ENCODE measurements around the gene INPP4A.

The INPP4A gene

DNA sequence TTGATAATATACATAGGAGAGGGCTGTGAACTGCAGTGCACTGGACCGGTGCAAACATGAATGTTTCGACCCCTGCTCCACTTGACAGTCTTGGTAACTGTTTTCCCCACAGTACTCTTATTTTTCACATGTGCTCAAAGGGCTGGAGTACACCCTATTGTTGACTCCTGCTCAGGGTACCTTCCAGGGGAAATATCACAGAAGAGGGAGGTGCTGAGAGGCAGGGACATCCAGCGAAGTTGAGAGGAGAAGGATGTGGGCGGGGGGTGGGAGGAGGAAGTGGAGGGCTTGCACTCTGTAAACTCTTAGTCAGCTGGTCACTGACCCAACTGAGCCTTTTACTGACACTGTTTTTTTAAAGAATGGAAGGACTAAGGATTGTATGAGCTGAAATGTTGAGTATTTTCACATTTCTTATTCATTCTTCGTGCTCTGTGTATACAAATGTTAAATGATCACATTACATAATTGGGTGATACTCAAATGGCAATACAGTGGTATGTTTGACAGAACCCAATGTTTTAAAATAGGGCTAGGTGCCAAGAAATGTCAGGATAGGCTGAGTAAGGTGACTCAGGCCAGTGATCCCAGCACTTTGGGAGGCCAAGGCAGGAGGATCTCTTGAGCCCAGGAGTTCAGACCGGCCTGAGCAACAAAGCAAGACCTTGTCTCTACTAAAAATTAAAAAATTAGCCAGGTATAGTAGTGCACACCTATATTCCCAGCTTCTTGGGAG lies 10.0 kb downstream of the INPP4A start:
- H3K4me3 ChIP-seq (replicated peaks; ENCODE audit: low read depth, low read length) = no peak overlapping the region
- DNase-seq (ENCODE audit: extremely low read depth, low read depth) = no peak
- no peak for TF ChIP-seq CTCF (IDR thresholded peaks at IDR 0.05; ENCODE audit: low read depth, low read length, missing control alignments)

DNA sequence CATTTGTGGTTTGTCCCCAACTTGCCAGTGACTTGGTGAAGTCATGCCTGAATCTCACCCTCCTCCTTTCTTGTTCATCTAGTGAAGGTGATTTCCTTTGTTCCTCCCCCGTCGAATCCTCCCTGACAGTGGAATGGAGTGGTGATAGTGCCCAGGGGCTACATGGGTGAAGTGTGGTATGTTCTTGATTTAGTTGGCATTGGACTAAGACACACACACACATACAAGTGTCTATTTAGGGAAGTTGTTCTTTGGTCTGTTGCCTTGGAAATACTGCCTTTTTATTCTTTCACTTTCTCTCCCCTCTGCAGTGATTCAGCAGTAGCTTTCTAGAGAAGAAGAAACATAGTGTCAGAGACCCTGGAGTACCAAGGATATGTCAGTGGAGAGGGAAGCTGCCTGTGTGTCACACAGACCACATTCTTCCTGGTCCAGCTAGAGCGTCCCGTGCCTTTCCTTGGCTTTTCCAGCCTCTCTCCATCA lies 10.9 kb downstream of the INPP4A start:
- no peak for TF ChIP-seq CTCF (IDR thresholded peaks at IDR 0.05; ENCODE audit: low read depth, low read length, missing control alignments)
- DNase-seq (ENCODE audit: extremely low read depth, low read depth) = no peak
- no peak overlapping the region for H3K4me3 ChIP-seq (replicated peaks; ENCODE audit: low read depth, low read length)

DNA sequence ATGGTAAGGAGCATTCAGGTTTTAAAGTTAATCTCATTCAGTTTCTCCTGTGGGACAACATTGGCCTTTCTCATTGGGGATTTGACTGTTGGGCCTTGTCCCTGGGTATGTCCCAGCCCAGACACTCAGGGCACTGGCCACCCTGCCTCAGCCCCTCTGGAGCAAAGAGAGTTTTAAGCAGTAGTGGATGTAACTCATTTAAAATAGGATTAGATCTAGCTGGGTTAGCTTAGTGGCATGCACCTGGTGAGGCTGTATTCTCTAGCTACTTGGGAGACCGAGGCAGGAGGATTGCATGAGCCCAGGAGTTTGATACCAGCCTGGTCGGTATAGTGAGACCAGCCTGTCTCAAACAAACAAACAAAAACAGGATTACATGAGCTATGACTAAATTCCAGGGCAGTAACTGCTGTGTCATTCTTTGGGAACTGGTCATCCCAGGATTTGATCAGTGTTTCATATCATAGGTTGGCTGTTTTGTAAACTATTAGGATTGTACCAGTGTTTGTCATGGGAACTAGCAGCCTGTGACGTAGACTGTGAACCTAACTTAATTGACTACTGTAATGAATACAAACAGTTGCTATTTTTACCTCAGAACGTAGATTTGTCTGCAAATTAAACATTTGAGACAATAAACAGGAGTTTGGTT lies 12.5 kb downstream of the INPP4A start:
- TF ChIP-seq CTCF (IDR thresholded peaks at IDR 0.05; ENCODE audit: low read depth, low read length, missing control alignments) = no peak
- DNase-seq (ENCODE audit: extremely low read depth, low read depth) = peak; percentile 53
- H3K4me3 ChIP-seq (replicated peaks; ENCODE audit: low read depth, low read length) = no peak overlapping the region

DNA sequence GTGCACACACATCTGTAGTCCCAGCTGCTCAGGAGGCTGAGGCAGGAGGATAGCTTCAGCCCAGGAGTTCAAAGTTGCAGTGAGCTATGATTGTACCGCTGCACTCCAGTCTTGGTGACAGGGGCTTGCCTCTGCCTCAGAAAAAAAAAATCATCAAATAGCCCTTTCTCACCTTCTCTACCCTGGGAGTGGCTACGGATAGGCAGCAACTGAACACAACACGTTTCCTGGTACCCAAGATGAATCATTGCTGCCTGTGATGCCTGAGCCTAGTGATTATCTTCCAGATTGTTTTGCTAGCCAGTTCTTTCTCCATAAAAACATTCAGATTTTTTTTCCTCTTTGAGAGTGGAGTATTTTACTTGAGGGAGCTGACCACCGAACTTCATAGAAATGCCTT lies 13.5 kb downstream of the INPP4A start:
- TF ChIP-seq CTCF (IDR thresholded peaks at IDR 0.05; ENCODE audit: low read depth, low read length, missing control alignments) = no peak
- no peak for DNase-seq (ENCODE audit: extremely low read depth, low read depth)
- H3K4me3 ChIP-seq (replicated peaks; ENCODE audit: low read depth, low read length) = no peak overlapping the region

- H3K4me3 ChIP-seq (replicated peaks; ENCODE audit: low read depth, low read length) = no peak overlapping the region
- no peak for TF ChIP-seq CTCF (IDR thresholded peaks at IDR 0.05; ENCODE audit: low read depth, low read length, missing control alignments)
- DNase-seq (ENCODE audit: extremely low read depth, low read depth) = no peak
These were observed 14.2 kb downstream of the INPP4A start for GRCh38 chr2:98458667-98459380.

DNA sequence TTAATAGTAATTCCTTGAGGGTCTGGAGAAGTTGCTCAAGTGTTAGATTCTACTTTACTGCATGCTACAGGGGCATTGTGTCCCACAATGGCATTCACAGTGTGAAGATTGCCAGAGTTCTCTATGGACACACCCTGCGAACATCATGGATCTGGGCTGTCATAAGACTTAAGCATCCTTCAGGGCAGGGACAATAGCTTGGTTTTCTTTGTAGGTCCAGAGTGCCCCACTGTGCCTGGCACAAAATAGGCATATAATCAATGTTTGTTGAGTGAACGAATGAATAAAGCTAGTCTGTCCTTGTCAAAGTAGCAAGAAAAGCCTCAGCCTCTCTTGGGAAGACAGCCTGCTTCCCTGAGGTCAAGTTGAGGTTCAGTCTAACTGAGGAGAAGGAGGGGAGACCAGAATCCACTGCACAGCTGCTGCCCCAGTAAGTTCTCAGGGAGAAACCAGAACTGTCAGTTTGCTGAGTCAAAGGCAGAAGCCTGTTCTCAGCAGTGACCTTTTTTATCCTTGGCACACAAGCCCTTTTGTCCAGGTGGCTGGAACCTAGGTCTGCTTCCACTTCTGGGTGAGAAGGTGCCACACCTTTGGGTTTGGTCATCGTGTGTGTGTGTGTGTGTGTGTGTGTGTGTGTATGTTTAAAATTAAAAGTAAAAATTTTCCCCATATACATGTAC lies 15.0 kb downstream of the INPP4A start:
- TF ChIP-seq CTCF (IDR thresholded peaks at IDR 0.05; ENCODE audit: low read depth, low read length, missing control alignments) = no peak
- DNase-seq (ENCODE audit: extremely low read depth, low read depth) = no peak
- H3K4me3 ChIP-seq (replicated peaks; ENCODE audit: low read depth, low read length) = no peak overlapping the region

Measured in HFF-Myc (cell line).